Measurements from ENCODE around the gene NRN1. TPM values are rescaled to one million over a fixed set of nuclear protein-coding genes. Genes with fewer than 3 reads are reported as not detected.

Gene NRN1
- polyA plus RNA-seq, 1 donor (not counting 4 experiments of a cell fraction or from before 2014, with no cell fraction given), result 5.7 TPM

- H3K27ac ChIP-seq (ENCODE audit: control insufficient read depth, insufficient read depth, low read length), result no peak overlapping the region
- H3K4me2 ChIP-seq (ENCODE audit: control insufficient read depth, extremely low read depth, insufficient read depth, low read depth, low read length), result no peak overlapping the region
- H4K20me1 ChIP-seq (ENCODE audit: control insufficient read depth, extremely low read depth, insufficient read depth, low read length), result no peaks in the 10 kb centered on the region
- dilution Hi-C loops (cut with MboI; ENCODE audit: extremely low pct_ligation_motif_present, low sequenced_read_pairs), result no loop called here
- H2AFZ ChIP-seq (ENCODE audit: control insufficient read depth, low read length), result no peak overlapping the region
- DNase-seq (ENCODE audit: low read depth, low spot score), result no peak
- H3K4me3 ChIP-seq (ENCODE audit: control insufficient read depth in 2 of 3, extremely low read depth in 1 of 3, insufficient read depth in 2 of 3, low read depth in 1 of 3, low read length in 3 of 3), result no peak overlapping the region
- no peaks in the 10 kb centered on the region for H3K9me1 ChIP-seq (ENCODE audit: control insufficient read depth, extremely low read depth, insufficient read depth, low read length)
- H3K36me3 ChIP-seq (ENCODE audit: control insufficient read depth in 2 of 2, extremely low read depth in 1 of 2, insufficient read depth in 2 of 2, low read length in 2 of 2), result no peaks in the 10 kb centered on the region
- H3K9ac ChIP-seq (ENCODE audit: control insufficient read depth, extremely low read depth, insufficient read depth, low read length), result no peak overlapping the region
- no peak for FAIRE-seq
- H3K9me3 ChIP-seq (ENCODE audit: control insufficient read depth, low read depth, low read length), result no peaks in the 10 kb centered on the region
- peaks cover 5% of the 10 kb centered on the region for H3K27me3 ChIP-seq (ENCODE audit: control insufficient read depth, extremely low read depth, insufficient read depth, low read length)
- H3K79me2 ChIP-seq (ENCODE audit: control insufficient read depth, insufficient read depth, low read length), result no peaks in the 10 kb centered on the region
- H3K4me1 ChIP-seq (ENCODE audit: control insufficient read depth, extremely low read depth, insufficient read depth, low read length), result no peaks in the 10 kb centered on the region
- TF ChIP-seq EZH2 (IDR thresholded peaks at IDR 0.05; ENCODE audit: low read length), result no peak
- TF ChIP-seq CTCF (optimal IDR thresholded peaks at IDR 0.05 in 1 of 3, IDR thresholded peaks at IDR 0.05 in 1 of 3, conservative IDR thresholded peaks at IDR 0.05 in 1 of 3; ENCODE audit: extremely low read depth in 1 of 3, insufficient read depth in 2 of 3, low read length in 3 of 3), result no peak
These were observed 19.9 kb downstream of the NRN1 start for GRCh38 chr6:5986861-5987260.

DNA sequence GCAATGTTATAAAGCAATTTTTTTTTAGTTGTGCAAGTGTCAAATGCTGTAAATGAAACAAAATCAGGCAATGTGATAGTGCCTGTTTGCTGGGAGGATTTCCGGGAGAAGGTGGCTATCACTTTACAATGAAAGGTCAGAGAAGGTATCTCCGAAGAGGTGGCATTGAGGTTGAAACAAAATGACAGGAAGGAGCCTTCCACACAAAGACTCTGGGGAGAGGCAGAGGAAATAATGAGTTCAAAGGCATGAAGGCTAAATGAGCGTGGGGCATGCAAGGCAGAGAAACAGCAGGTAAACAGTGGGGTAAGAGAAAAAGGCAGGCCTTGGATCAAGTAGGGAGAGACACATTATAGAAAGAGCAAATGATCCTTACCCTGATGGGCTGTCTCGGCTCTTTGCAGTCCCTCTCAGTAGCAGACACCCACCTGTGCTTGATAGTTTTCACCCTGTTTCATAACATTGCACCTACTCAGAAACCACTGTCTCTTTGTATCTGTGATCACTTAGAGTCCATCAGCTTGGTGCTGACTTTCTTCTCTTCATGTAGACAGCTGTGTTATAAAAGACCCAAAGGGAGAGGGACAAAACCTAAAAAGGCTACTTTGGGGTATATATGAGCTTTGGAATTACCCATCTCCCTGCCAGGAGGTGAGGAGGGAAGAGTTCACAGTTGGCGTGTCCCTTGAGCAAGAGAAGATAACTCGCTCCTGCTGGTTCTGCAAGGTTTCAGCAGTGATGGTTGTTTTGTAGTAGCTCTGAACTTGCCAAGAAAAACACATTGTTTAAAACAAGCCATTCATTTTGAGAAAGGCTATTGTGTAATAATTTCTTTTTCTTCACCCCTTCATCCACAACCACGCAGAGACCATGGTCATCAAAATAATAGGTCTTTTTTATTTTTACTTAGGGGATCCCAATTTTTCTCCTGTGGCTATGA, 22.3 kb downstream of the NRN1 start:
- dilution Hi-C loops (cut with MboI; ENCODE audit: extremely low pct_ligation_motif_present, low sequenced_read_pairs), result no loop called here
- no peak for FAIRE-seq
- DNase-seq (ENCODE audit: low read depth, low spot score), result no peak

More for the DNA sequence above, 22.3 kb downstream of the NRN1 start:
- peaks cover 5% of the 10 kb centered on the region for H3K27me3 ChIP-seq (ENCODE audit: control insufficient read depth, extremely low read depth, insufficient read depth, low read length)
- H3K9me3 ChIP-seq (ENCODE audit: control insufficient read depth, low read depth, low read length), result no peaks in the 10 kb centered on the region
- H3K4me3 ChIP-seq (ENCODE audit: control insufficient read depth in 2 of 3, extremely low read depth in 1 of 3, insufficient read depth in 2 of 3, low read depth in 1 of 3, low read length in 3 of 3), result no peak overlapping the region
- H3K4me2 ChIP-seq (ENCODE audit: control insufficient read depth, extremely low read depth, insufficient read depth, low read depth, low read length), result no peak overlapping the region
- TF ChIP-seq EZH2 (IDR thresholded peaks at IDR 0.05; ENCODE audit: low read length), result no peak
- no peak for TF ChIP-seq CTCF (optimal IDR thresholded peaks at IDR 0.05 in 1 of 3, IDR thresholded peaks at IDR 0.05 in 1 of 3, conservative IDR thresholded peaks at IDR 0.05 in 1 of 3; ENCODE audit: extremely low read depth in 1 of 3, insufficient read depth in 2 of 3, low read length in 3 of 3)
- H4K20me1 ChIP-seq (ENCODE audit: control insufficient read depth, extremely low read depth, insufficient read depth, low read length), result no peaks in the 10 kb centered on the region
- no peaks in the 10 kb centered on the region for H3K36me3 ChIP-seq (ENCODE audit: control insufficient read depth in 2 of 2, extremely low read depth in 1 of 2, insufficient read depth in 2 of 2, low read length in 2 of 2)
- no peak overlapping the region for H3K27ac ChIP-seq (ENCODE audit: control insufficient read depth, insufficient read depth, low read length)
- no peaks in the 10 kb centered on the region for H3K4me1 ChIP-seq (ENCODE audit: control insufficient read depth, extremely low read depth, insufficient read depth, low read length)
- no peak overlapping the region for H2AFZ ChIP-seq (ENCODE audit: control insufficient read depth, low read length)
- H3K9ac ChIP-seq (ENCODE audit: control insufficient read depth, extremely low read depth, insufficient read depth, low read length), result no peak overlapping the region
- H3K79me2 ChIP-seq (ENCODE audit: control insufficient read depth, insufficient read depth, low read length), result no peaks in the 10 kb centered on the region
- no peaks in the 10 kb centered on the region for H3K9me1 ChIP-seq (ENCODE audit: control insufficient read depth, extremely low read depth, insufficient read depth, low read length)
